ENCODE results near the gene HOXC4. TPM values are rescaled to one million over a fixed set of nuclear protein-coding genes. Genes with fewer than 3 reads are reported as not detected.

Gene HOXC4
- total and polyA plus RNA-seq, 2 of the 8 experiments (the other 6 are each of a cell fraction or from before 2014, with no cell fraction given): not detected

DNA sequence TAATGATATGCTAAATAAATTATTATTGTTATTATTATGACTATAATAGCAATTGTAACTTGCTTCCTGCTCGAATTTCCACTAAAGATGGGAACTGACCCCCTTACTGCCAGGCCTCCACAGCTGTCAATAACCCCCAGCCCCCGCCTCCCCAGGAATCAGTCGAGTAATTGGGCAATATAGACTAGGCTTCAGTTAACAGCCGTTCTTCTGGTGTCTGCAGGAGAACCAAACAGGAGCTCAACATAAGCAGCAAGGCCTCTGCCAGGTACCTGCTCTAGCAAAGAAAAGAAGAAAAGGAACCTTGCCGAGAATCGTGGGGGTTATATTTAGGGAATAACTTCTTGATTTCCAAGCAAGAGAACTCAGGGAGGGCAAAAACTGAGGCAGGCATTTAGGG is 21.8 kb downstream of the HOXC4 start:
- Histone ChIP-seq H3K79me2 (ENCODE audit: control insufficient read depth in 1 of 2, insufficient read depth in 2 of 2, low read length in 2 of 2) (no peaks in the 10 kb centered on the region), H3K27me3 (replicated peaks in 1 of 4; ENCODE audit: control insufficient read depth in 3 of 4, extremely low read depth in 1 of 4, insufficient read depth in 3 of 4, low read length in 3 of 4) (peaks cover 31 to 65% (median 52%) of the 10 kb centered on the region in 4 experiments), H3K14ac (ENCODE audit: insufficient read length) (no peak overlapping the region), H2BK5ac (ENCODE audit: low read depth, low read length) (no peak overlapping the region), H2AK5ac (ENCODE audit: low read depth, low read length) (no peak overlapping the region), H4K20me1 (replicated peaks in 1 of 2; ENCODE audit: control insufficient read depth in 1 of 2, insufficient read depth in 2 of 2, low read length in 2 of 2) (no peaks in the 10 kb centered on the region), H3K27ac (ENCODE audit: low read depth, low read length) (no peak overlapping the region), H3K4ac (replicated peaks; ENCODE audit: insufficient read length, low read depth, low read length) (no peak overlapping the region), H3K23me2 (ENCODE audit: low read depth, low read length) (no peaks in the 10 kb centered on the region), H3K23ac (ENCODE audit: insufficient read length) (no peak overlapping the region), H3K79me1 (ENCODE audit: low read depth, low read length) (no peaks in the 10 kb centered on the region), H2BK15ac (ENCODE audit: low read length) (no peak overlapping the region), H2BK20ac (ENCODE audit: low read length) (0 out of 2 replicates have a peak overlapping the region, but pooled peaks have one; percentile 29), H3K56ac (replicated peaks; ENCODE audit: insufficient read length, low read depth, low read length) (no peak overlapping the region), H4K5ac (ENCODE audit: insufficient read length, low read depth, low read length) (no peak overlapping the region), H2AFZ (ENCODE audit: low read length) (no peak overlapping the region), H3K4me1 (replicated peaks in 1 of 4; ENCODE audit: control insufficient read depth in 3 of 4, insufficient read depth in 4 of 4, low read length in 3 of 4) (peaks cover 5 to 13% (median 8%) of the 10 kb centered on the region in 4 experiments; a peak in 6 of 7 replicates), H4K91ac (replicated peaks; ENCODE audit: insufficient read length, low read length) (no peak overlapping the region), H2BK12ac (ENCODE audit: low read depth, low read length) (no peak overlapping the region; the same call in 1 of the 2 replicates), H3K4me2 (ENCODE audit: insufficient read depth in 1 of 2, low read depth in 2 of 2, low read length in 2 of 2) (peak overlapping the region in 1 of 2 experiments; percentile 11; a peak in 1 of 4 replicates), H3K18ac (ENCODE audit: extremely low read depth, low read length) (no peak overlapping the region), H2BK120ac (replicated peaks; ENCODE audit: low read depth, low read length) (no peak overlapping the region), H4K8ac (ENCODE audit: extremely low read depth, insufficient read depth, low read length) (no peak overlapping the region), H3K9ac (replicated peaks in 1 of 4; ENCODE audit: extremely low read depth in 1 of 4, low read depth in 3 of 4, low read length in 3 of 4) (no peak overlapping the region), H3K36me3 (ENCODE audit: control insufficient read depth in 2 of 4, insufficient read depth in 4 of 4, low read length in 3 of 4) (no peaks in the 10 kb centered on the region), H3K9me3 (ENCODE audit: insufficient read depth in 2 of 2, low read depth in 1 of 2, low read length in 1 of 2) (no peaks in the 10 kb centered on the region), H3K4me3 (ENCODE audit: extremely low read depth in 1 of 4, insufficient read depth in 2 of 4, low read depth in 3 of 4, low read length in 4 of 4) (peak overlapping the region in 1 of 4 experiments; percentile 25; a peak in 1 of 8 replicates)
- ChIA-PET CTCF (ENCODE audit: partially characterized antibody) (interaction anchor here (0.7 to 1.6 kb wide), 7 partner anchors 14 to 133 kb away, joined by 3 to 6 read pairs (median 4); partner anchors contain the start of gene HOXC4), POLR2A (ENCODE audit: partially characterized antibody) (interaction anchor here (0.5 to 0.7 kb wide), 3 partner anchors 17 to 99 kb away, joined by 4 to 5 read pairs (median 5); no protein-coding TSS in a partner anchor)
- TF ChIP-seq BRCA1 (IDR thresholded peaks at IDR 0.05; ENCODE audit: low read depth, low read length) (no peak), ZNF274 (IDR thresholded peaks at IDR 0.05; ENCODE audit: borderline replicate concordance, extremely low read depth, low read length) (no peak), NANOG (IDR thresholded peaks at IDR 0.05; ENCODE audit: insufficient read depth, low read depth, low read length, poor library complexity, severe bottlenecking) (no peak), SAP30 (IDR thresholded peaks at IDR 0.05; ENCODE audit: insufficient read depth, insufficient replicate concordance, low read length) (no peak), ASH2L (IDR thresholded peaks at IDR 0.05; ENCODE audit: low read length) (no peak), SRF (IDR thresholded peaks at IDR 0.05; ENCODE audit: low read depth, low read length) (no peak), MAFK (IDR thresholded peaks at IDR 0.05; ENCODE audit: low read depth, low read length) (no peak), KDM4A (IDR thresholded peaks at IDR 0.05; ENCODE audit: low read depth, low read length, severe bottlenecking) (no peak), SIN3A (conservative IDR thresholded peaks at IDR 0.05 in 1 of 2, IDR thresholded peaks at IDR 0.05 in 1 of 2; ENCODE audit: low read depth in 1 of 2, low read length in 2 of 2) (no peak), GABPA (IDR thresholded peaks at IDR 0.05; ENCODE audit: borderline replicate concordance, insufficient read depth, low read length) (no peak)
- TF ChIP-seq, protein P1, sequence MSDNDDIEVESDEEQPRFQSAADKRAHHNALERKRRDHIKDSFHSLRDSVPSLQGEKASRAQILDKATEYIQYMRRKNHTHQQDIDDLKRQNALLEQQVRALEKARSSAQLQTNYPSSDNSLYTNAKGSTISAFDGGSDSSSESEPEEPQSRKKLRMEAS (IDR thresholded peaks at IDR 0.05): no peak
- 24% methylated on average over 6 of the region's 6 CpGs; no CpG with 5 or more reads in 1 of the 2 experiments for WGBS, 2 experiments (ENCODE audit: extremely low coverage in 1 of 2, insufficient coverage in 1 of 2, insufficient read length in 1 of 2, insufficient replicate concordance in 2 of 2, low coverage in 1 of 2, low lambda C conversion rate in 2 of 2, missing lambda C conversion rate in 1 of 2)
- FAIRE-seq: no peak
- no peak for DNase-seq (ENCODE audit: low read depth in 1 of 2, low spot score in 2 of 2)

All from H1 (cell line).